Activated naive CD4-positive, alpha-beta T cell treated with anti-CD3 and anti-CD28 coated beads, Interleukin-2, amount 50 U/mL, for 72 hours (primary cell): ENCODE results near the gene RPL7L1. TPM values are rescaled to one million over a fixed set of nuclear protein-coding genes. Genes with fewer than 3 reads are reported as not detected.
A peak's percentile ranks its signal among the peaks of the same experiment; 100 is the strongest.

Experiments
- ATAC-seq, 2 donors: fragments of 150-1000 bp; cut with Tn5 transposase; 2 replicates each; pipeline ENCODE4 v1.10.0; 2021; ENCODE audit warnings: mild to moderate bottlenecking in 2 of 2, moderate library complexity in 2 of 2
- DNase-seq, 2 donors: peaks; one replicate each; pipeline ENCODE4 v3.0.0; 2021 to 2022; ENCODE audit warnings: low spot score in 2 of 2
- H3K27ac Mint-ChIP-seq, 2 donors: one replicate each; pipeline ENCODE4 v1.8.0; 2022; ENCODE audit warnings: mild to moderate bottlenecking in 2 of 2, mixed read lengths in 2 of 2
- H3K36me3 Mint-ChIP-seq, 2 donors: one replicate each; pipeline ENCODE4 v1.8.0; 2022; ENCODE audit warnings: mixed read lengths in 2 of 2
- H3K9me3 Mint-ChIP-seq, 2 donors: one replicate each; pipeline ENCODE4 v1.8.0; 2022; ENCODE audit warnings: mixed read lengths in 2 of 2
- total RNA-seq, 2 donors: library from RNA; stranded (reverse); gene quantifications; one replicate each; pipeline ENCODE4 v1.2.3, GENCODE V29; 2022

The RPL7L1 gene
- total RNA-seq, 2 donors from 2014 or later, result 120 to 125 TPM

- Mint-ChIP-seq H3K9me3 (no peaks in the 10 kb centered on the region), H3K27ac (no peak overlapping the region), H3K36me3 (no peaks in the 10 kb centered on the region)
- ATAC-seq (no peak), DNase-seq (no peak)
These were observed 32.0 kb downstream of the RPL7L1 start for GRCh38 chr6:42911171-42912021.

- peak overlapping the region in 1 of 2 donors; percentile 36 for H3K27ac Mint-ChIP-seq
- H3K36me3 Mint-ChIP-seq, result no peaks in the 10 kb centered on the region
- no peaks in the 10 kb centered on the region for H3K9me3 Mint-ChIP-seq
- DNase-seq, result no peak
- no peak for ATAC-seq
These were observed 35.1 kb downstream of the RPL7L1 start for GRCh38 chr6:42914546-42914945.

- DNase-seq (no peak), ATAC-seq (peak in 1 of 2 donors; percentile 28)
- no peaks in the 10 kb centered on the region for H3K9me3 Mint-ChIP-seq
- H3K27ac Mint-ChIP-seq, result no peak within 1 kb of the TSS
- no peaks in the 10 kb centered on the region for H3K36me3 Mint-ChIP-seq
These were observed 36.3 kb downstream of the RPL7L1 start, which contains the start of gene PTCRA for GRCh38 chr6:42915732-42916131. Gene PTCRA (plus strand): TSS chr6:42916053. CDS start chr6:42916070, 17 bp downstream.

- Mint-ChIP-seq H3K27ac (no peak overlapping the region), H3K36me3 (no peaks in the 10 kb centered on the region), H3K9me3 (no peaks in the 10 kb centered on the region)
- ATAC-seq, result peak; percentile 20 to 47
- DNase-seq, result no peak
These were observed 36.9 kb downstream of the RPL7L1 start for GRCh38 chr6:42916288-42916687.

GRCh38 chr6:42921801-42922200 lies 42.4 kb downstream of the RPL7L1 start:
- DNase-seq (no peak), ATAC-seq (no peak)
- Mint-ChIP-seq H3K36me3 (no peaks in the 10 kb centered on the region), H3K27ac (no peak overlapping the region), H3K9me3 (no peaks in the 10 kb centered on the region)

GRCh38 chr6:42923666-42924065 lies 44.2 kb downstream of the RPL7L1 start:
- no peaks in the 10 kb centered on the region for H3K9me3 Mint-ChIP-seq
- DNase-seq, result no peak
- ATAC-seq, result no peak
- H3K36me3 Mint-ChIP-seq, result peaks cover 5% of the 10 kb centered on the region in 2 donors
- no peak overlapping the region for H3K27ac Mint-ChIP-seq

GRCh38 chr6:42925248-42925857 lies 45.9 kb downstream of the RPL7L1 start:
- ATAC-seq (no peak), DNase-seq (no peak)
- no peaks in the 10 kb centered on the region for H3K9me3 Mint-ChIP-seq
- peak overlapping the region; percentile 33 to 52 for H3K27ac Mint-ChIP-seq
- H3K36me3 Mint-ChIP-seq, result peaks cover 9 to 10% of the 10 kb centered on the region in 2 donors

- peak; percentile 86 to 87 for ATAC-seq
- DNase-seq, result peak; percentile 92 to 96
- Mint-ChIP-seq H3K36me3 (peaks cover 12 to 31% of the 10 kb centered on the region in 2 donors), H3K9me3 (no peaks in the 10 kb centered on the region), H3K27ac (peak within 1 kb of the TSS; percentile 99)
These were observed 49.8 kb downstream of the RPL7L1 start, which contains the start of gene CNPY3 for GRCh38 chr6:42928986-42929820. Gene CNPY3 (plus strand): TSS chr6:42929480. CDS start chr6:42929571, 91 bp downstream.

GRCh38 chr6:42929821-42930360 lies 50.5 kb downstream of the RPL7L1 start:
- H3K36me3 Mint-ChIP-seq, result peaks cover 12 to 31% of the 10 kb centered on the region in 2 donors
- no peaks in the 10 kb centered on the region for H3K9me3 Mint-ChIP-seq
- ATAC-seq (peak; percentile 43 to 63), DNase-seq (peak; percentile 59 to 66)
- H3K27ac Mint-ChIP-seq, result peak overlapping the region; percentile 99

GRCh38 chr6:42932412-42932811 lies 53.0 kb downstream of the RPL7L1 start:
- ATAC-seq (no peak), DNase-seq (no peak)
- Mint-ChIP-seq H3K9me3 (no peaks in the 10 kb centered on the region), H3K36me3 (peaks cover 21 to 41% of the 10 kb centered on the region in 2 donors), H3K27ac (peak overlapping the region; percentile 23 to 38)

GRCh38 chr6:42933205-42933604 lies 53.8 kb downstream of the RPL7L1 start:
- no peak for DNase-seq
- peak overlapping the region in 1 of 2 donors; percentile 11 for H3K27ac Mint-ChIP-seq
- peaks cover 21 to 40% of the 10 kb centered on the region in 2 donors for H3K36me3 Mint-ChIP-seq
- ATAC-seq, result no peak
- H3K9me3 Mint-ChIP-seq, result no peaks in the 10 kb centered on the region

- ATAC-seq, result peak in 1 of 2 donors; percentile 51
- H3K36me3 Mint-ChIP-seq, result peaks cover 12 to 35% of the 10 kb centered on the region in 2 donors
- peak overlapping the region in 1 of 2 donors; percentile 93 for H3K27ac Mint-ChIP-seq
- no peaks in the 10 kb centered on the region for H3K9me3 Mint-ChIP-seq
- no peak for DNase-seq
These were observed 55.9 kb downstream of the RPL7L1 start for GRCh38 chr6:42935322-42935721.

GRCh38 chr6:42936398-42936797 lies 57.0 kb downstream of the RPL7L1 start:
- H3K9me3 Mint-ChIP-seq, result no peaks in the 10 kb centered on the region
- peaks cover 10 to 40% of the 10 kb centered on the region in 2 donors for H3K36me3 Mint-ChIP-seq
- DNase-seq, result no peak
- ATAC-seq, result no peak
- H3K27ac Mint-ChIP-seq, result no peak overlapping the region

- no peak for DNase-seq
- no peak for ATAC-seq
- Mint-ChIP-seq H3K27ac (peak overlapping the region; percentile 26 to 95), H3K36me3 (peaks cover 10 to 30% of the 10 kb centered on the region in 2 donors), H3K9me3 (no peaks in the 10 kb centered on the region)
These were observed 58.4 kb downstream of the RPL7L1 start for GRCh38 chr6:42937548-42938427.

- ATAC-seq (no peak), DNase-seq (no peak)
- Mint-ChIP-seq H3K36me3 (peaks cover 10 to 24% of the 10 kb centered on the region in 2 donors), H3K9me3 (no peaks in the 10 kb centered on the region), H3K27ac (peak overlapping the region; percentile 28 to 95)
These were observed 59.0 kb downstream of the RPL7L1 start for GRCh38 chr6:42938428-42938796.
